Measurements from ENCODE around the gene FLRT1.

- no peak for TF ChIP-seq POLR2A (IDR thresholded peaks at IDR 0.05)
- TF ChIP-seq CTCF (IDR thresholded peaks at IDR 0.05), result no peak
- no peak for TF ChIP-seq POLR2AphosphoS5 (IDR thresholded peaks at IDR 0.05)
Observed at GRCh38 chr11:64043545-64043944, 7.8 kb downstream of the FLRT1 start.
